Thoracic aorta (tissue), 2 donors: ENCODE results near the gene ACOT9. TPM values are rescaled to one million over a fixed set of nuclear protein-coding genes. Genes with fewer than 3 reads are reported as not detected.
"Not testable (repeated sequence)": the region's sequence is repeated elsewhere in the genome, so short reads cannot be mapped to it uniquely, and the experiment has no call there.

ENCODE experiments used
- ATAC-seq: fragments of 150-250 bp; one replicate; pipeline ENCODE4 v1.8.0; 2017; ENCODE audit warnings: low read depth; ENCODE audit not compliant: insufficient number of reproducible peaks, low FRiP score
- DNase-seq: peaks from one replicate; pipeline ENCODE4 v3.0.0-alpha.2; 2020; ENCODE audit warnings: low spot score
- H3K27ac ChIP-seq, 2 donors: fragments of 200-600 bp; sonication (generic); 1 replicate in 1 of 2; 2 replicates in 1 of 2; pipeline ENCODE4 v1.5.1; 2016; ENCODE audit warnings: mild to moderate bottlenecking in 2 of 2, moderate library complexity in 2 of 2
- H3K27me3 ChIP-seq: fragments of 200-600 bp; sonication (generic); replicated peaks from 2 replicates; pipeline ENCODE4 v1.6.0; 2016; ENCODE audit warnings: mild to moderate bottlenecking; ENCODE audit not compliant: insufficient read depth
- H3K36me3 ChIP-seq: fragments of 200-600 bp; sonication (generic); one replicate; pipeline ENCODE4 v1.5.1; 2016
- H3K4me1 ChIP-seq, 2 donors: fragments of 200-600 bp; sonication (generic); 1 replicate in 1 of 2; 2 replicates in 1 of 2; pipeline versions ENCODE4 v1.5.1 to v1.6.0; 2016; ENCODE audit warnings: low read depth in 2 of 2, mild to moderate bottlenecking in 1 of 2; ENCODE audit not compliant: control insufficient read depth in 1 of 2
- H3K4me3 ChIP-seq: fragments of 200-600 bp; sonication (generic); 2 replicates; pipeline ENCODE4 v1.5.1; 2016; ENCODE audit warnings: mild to moderate bottlenecking
- H3K9me3 ChIP-seq: fragments of 200-600 bp; sonication (generic); 2 replicates; pipeline ENCODE4 v1.5.1; 2016
- CTCF ChIP-seq: fragments of 200-600 bp; sonication (generic); IDR thresholded peaks from one replicate; pipeline ENCODE4 v1.5.1; 2019; ENCODE audit warnings: antibody characterized with exemption
- total RNA-seq, 2 donors: library from RNA; depleted of rRNA; stranded (reverse); fragments of >200 nt; gene quantifications; one replicate each; pipeline versions ENCODE4 v1.1.0 to v1.2.3, GENCODE V29; 2016

The ACOT9 gene
- total RNA-seq, 2 donors from 2014 or later, result 57.7 to 62.5 TPM

GRCh38 chrX:23692166-23692565 is 50.9 kb downstream of the ACOT9 start:
- H3K36me3 ChIP-seq, result no peaks in the 10 kb centered on the region
- ATAC-seq (no peak), DNase-seq (no peak)
- H3K9me3 ChIP-seq, result no peaks in the 10 kb centered on the region
- H3K4me3 ChIP-seq, result no peak overlapping the region
- no peaks in the 10 kb centered on the region for H3K27me3 ChIP-seq
- no peak overlapping the region for H3K27ac ChIP-seq
- no peaks in the 10 kb centered on the region for H3K4me1 ChIP-seq
- no peak for TF ChIP-seq CTCF

GRCh38 chrX:23676486-23676885 is 66.6 kb downstream of the ACOT9 start:
- not testable (repeated sequence) for H3K4me1 ChIP-seq, DNase-seq, H3K36me3 ChIP-seq, H3K4me3 ChIP-seq, ATAC-seq, H3K9me3 ChIP-seq, H3K27me3 ChIP-seq, H3K27ac ChIP-seq

GRCh38 chrX:23673108-23673507 is 70.0 kb downstream of the ACOT9 start:
- ATAC-seq (no peak), DNase-seq (no peak)
- no peaks in the 10 kb centered on the region for H3K36me3 ChIP-seq
- H3K4me1 ChIP-seq, result no peaks in the 10 kb centered on the region
- no peak overlapping the region for H3K4me3 ChIP-seq
- H3K27me3 ChIP-seq, result no peaks in the 10 kb centered on the region
- no peak overlapping the region for H3K27ac ChIP-seq
- TF ChIP-seq CTCF, result no peak
- no peaks in the 10 kb centered on the region for H3K9me3 ChIP-seq

GRCh38 chrX:23670528-23670927 is 72.5 kb downstream of the ACOT9 start:
- ATAC-seq (no peak), DNase-seq (no peak)
- no peaks in the 10 kb centered on the region for H3K4me1 ChIP-seq
- no peaks in the 10 kb centered on the region for H3K27me3 ChIP-seq
- no peak overlapping the region for H3K4me3 ChIP-seq
- no peak for TF ChIP-seq CTCF
- H3K9me3 ChIP-seq, result no peaks in the 10 kb centered on the region
- no peaks in the 10 kb centered on the region for H3K36me3 ChIP-seq
- no peak overlapping the region for H3K27ac ChIP-seq

GRCh38 chrX:23668335-23668734 is 74.7 kb downstream of the ACOT9 start:
- DNase-seq (no peak), ATAC-seq (no peak)
- Histone ChIP-seq H3K4me3 (peak overlapping the region; percentile 82), H3K27me3 (no peaks in the 10 kb centered on the region), H3K9me3 (no peaks in the 10 kb centered on the region), H3K27ac (peak overlapping the region in 1 of 2 donors; percentile 61), H3K36me3 (no peaks in the 10 kb centered on the region), H3K4me1 (no peaks in the 10 kb centered on the region)
- no peak for TF ChIP-seq CTCF
